HCT116 (cell line): Measurements from ENCODE around the gene ZNF628. TPM values are rescaled to one million over a fixed set of nuclear protein-coding genes. Genes with fewer than 3 reads are reported as not detected.

Experiments used
- ATAC-seq: fragments of 200-7000 bp; cut with Tn5 transposase; 2 replicates; pipeline ENCODE4 v1.9.1; 2020; ENCODE audit warnings: mild to moderate bottlenecking, moderate library complexity
- BruUV-seq: library from RNA; stranded (reverse); fragments of 400-500 nt; replicated peaks from 2 replicates; lab custom pipeline; 2021; lab: Mats Ljungman, UMichigan
- CTCF ChIA-PET: fragments of 300-600 bp; sonication (Branson Sonifier 250); formaldehyde crosslinking; loops from one replicate; lab custom pipeline; 2021; ENCODE audit warnings: antibody characterized with exemption; lab: Charles Lee
- POLR2A ChIA-PET: fragments of 300-600, 350-600 bp; sonication (Branson Sonifier 250); formaldehyde crosslinking; loops from one replicate; lab custom pipeline; 2021; ENCODE audit warnings: antibody characterized with exemption; lab: Charles Lee
- RAD21 ChIA-PET, 2 experiments: fragments of 300-600 bp; sonication (Branson Sonifier 250); formaldehyde crosslinking; loops; one replicate each; lab custom pipeline; 2023; ENCODE audit warnings: low total read pairs in 2 of 2; ENCODE audit not compliant: uncharacterized antibody in 2 of 2, unreplicated experiment in 2 of 2, low non-redundant PET in 1 of 2; lab: Charles Lee
- DNase-seq: peaks from one replicate; pipeline ENCODE4 v3.0.0-alpha.2; 2010; ENCODE audit warnings: low read depth, low spot score
- H2AFZ ChIP-seq: fragments of 200-600 bp; shearing (Covaris generic), sonication (generic); 2 replicates; pipeline ENCODE4 v1.6.1; 2017; ENCODE audit warnings: low read depth, mixed run types, mixed read lengths, antibody characterized with exemption, low read length; ENCODE audit not compliant: poor library complexity, severe bottlenecking
- H3K27ac ChIP-seq: 2 replicates; pipeline ENCODE4 v1.5.1; 2012; ENCODE audit warnings: low read depth, low read length
- H3K27me3 ChIP-seq: fragments of 200-600 bp; sonication (generic); 2 replicates; pipeline ENCODE4 v1.6.1; 2016; ENCODE audit warnings: mixed run types, low read length, mixed read lengths; ENCODE audit not compliant: insufficient read depth
- H3K36me3 ChIP-seq, 2 experiments: fragments of 200-500 bp in 1 of 2; fragments of 200-600 bp in 1 of 2; sonication (Bioruptor generic) in 1 of 2; sonication (generic) in 1 of 2; 2 replicates each; pipeline versions ENCODE4 v1.5.1 to v1.6.1; 2014 to 2016; ENCODE audit warnings: low read length in 2 of 2, inconsistent platforms in 1 of 2, mixed read lengths in 1 of 2, mixed run types in 1 of 2; ENCODE audit not compliant: insufficient read depth in 2 of 2, control insufficient read depth in 1 of 2
- H3K4me1 ChIP-seq, 2 experiments: fragments of 200-600 bp in 1 of 2; sonication (generic) in 1 of 2; 2 replicates each; pipeline versions ENCODE4 v1.5.1 to v1.6.1; 2012 to 2017; ENCODE audit warnings: low read length in 2 of 2, inconsistent platforms in 1 of 2, mild to moderate bottlenecking in 1 of 2, mixed read lengths in 1 of 2, mixed run types in 1 of 2, moderate library complexity in 1 of 2; ENCODE audit not compliant: insufficient read depth in 2 of 2, control insufficient read depth in 1 of 2
- H3K4me2 ChIP-seq: fragments of 200-600 bp; sonication (generic); 2 replicates; pipeline ENCODE4 v1.6.1; 2017; ENCODE audit warnings: mixed run types, low read length, mixed read lengths
- H3K4me3 ChIP-seq, 2 experiments: fragments of 200-600 bp in 1 of 2; sonication (generic) in 1 of 2; replicated peaks in 1 of 2; 2 replicates each; pipeline ENCODE4 v1.5.1; 2011 to 2016; ENCODE audit warnings: low read length in 2 of 2, control low read depth in 1 of 2, low read depth in 1 of 2, mild to moderate bottlenecking in 1 of 2, mixed read lengths in 1 of 2, mixed run types in 1 of 2
- H3K79me2 ChIP-seq: fragments of 200-600 bp; sonication (generic); 2 replicates; pipeline ENCODE4 v1.6.1; 2017; ENCODE audit warnings: mild to moderate bottlenecking, mixed run types, low read length, moderate library complexity, mixed read lengths; ENCODE audit not compliant: insufficient read depth
- H3K9ac ChIP-seq: fragments of 200-600 bp; sonication (generic); 2 replicates; pipeline ENCODE4 v1.6.1; 2016; ENCODE audit warnings: low read length, mixed read lengths
- H3K9me2 ChIP-seq: fragments of 200-600 bp; sonication (generic), shearing (Covaris generic); 2 replicates; pipeline ENCODE4 v1.6.1; 2017; ENCODE audit warnings: mixed run types, mild to moderate bottlenecking, moderate library complexity; ENCODE audit not compliant: insufficient read depth
- H3K9me3 ChIP-seq, 2 experiments: fragments of 200-500 bp in 1 of 2; fragments of 200-600 bp in 1 of 2; sonication (Bioruptor generic) in 1 of 2; sonication (generic) in 1 of 2; 2 replicates each; pipeline ENCODE4 v1.6.1; 2014 to 2017; ENCODE audit warnings: low read length in 2 of 2, mixed read lengths in 2 of 2, inconsistent platforms in 1 of 2, low read depth in 1 of 2, mild to moderate bottlenecking in 1 of 2, mixed run types in 1 of 2, moderate library complexity in 1 of 2; ENCODE audit not compliant: control insufficient read depth in 1 of 2, insufficient read depth in 1 of 2
- H4K20me1 ChIP-seq: fragments of 200-600 bp; sonication (generic), shearing (Covaris generic); 2 replicates; pipeline ENCODE4 v1.6.1; 2017; ENCODE audit warnings: mixed run types, mild to moderate bottlenecking, moderate library complexity; ENCODE audit not compliant: insufficient read depth
- CBX3 ChIP-seq: IDR thresholded peaks from 2 replicates; pipeline ENCODE4 v1.6.1; 2012; ENCODE audit warnings: low read depth
- CEBPB ChIP-seq: IDR thresholded peaks from 2 replicates; pipeline ENCODE4 v1.6.1; 2012; ENCODE audit warnings: low read depth
- EGR1 ChIP-seq: IDR thresholded peaks from 2 replicates; pipeline ENCODE4 v1.6.1; 2012; ENCODE audit warnings: low read depth
- ELF1 ChIP-seq: IDR thresholded peaks from 2 replicates; pipeline ENCODE4 v1.6.1; 2012; ENCODE audit warnings: low read depth, borderline replicate concordance
- EZH2 ChIP-seq: fragments of 200-600 bp; sonication (generic); IDR thresholded peaks from 2 replicates; pipeline ENCODE4 v1.6.1; 2017; ENCODE audit warnings: antibody characterized with exemption, mixed run types
- EZH2phosphoT487 ChIP-seq: fragments of 200-600 bp; IDR thresholded peaks from 2 replicates; pipeline ENCODE4 v1.6.1; 2018; ENCODE audit warnings: antibody characterized with exemption, borderline replicate concordance
- JUND ChIP-seq: IDR thresholded peaks from 2 replicates; pipeline ENCODE4 v1.6.1; 2012
- POLR2A ChIP-seq: IDR thresholded peaks from 2 replicates; pipeline ENCODE4 v1.7.0; 2011; ENCODE audit warnings: borderline replicate concordance; ENCODE audit not compliant: insufficient read depth, insufficient read length; ENCODE audit errors: extremely low read depth
- RAD21 ChIP-seq: IDR thresholded peaks from 2 replicates; pipeline ENCODE4 v1.6.1; 2012; ENCODE audit warnings: low read depth, mild to moderate bottlenecking
- SP1 ChIP-seq: IDR thresholded peaks from 2 replicates; pipeline ENCODE4 v1.6.1; 2012; ENCODE audit warnings: low read depth
- SRF ChIP-seq: IDR thresholded peaks from 2 replicates; pipeline ENCODE4 v1.6.1; 2012; ENCODE audit warnings: low read depth
- TCF7L2 ChIP-seq: IDR thresholded peaks from 2 replicates; pipeline ENCODE4 v1.7.0; 2011; ENCODE audit warnings: borderline replicate concordance, inconsistent platforms; ENCODE audit not compliant: insufficient read depth, insufficient read length; ENCODE audit errors: extremely low read depth
- YY1 ChIP-seq: IDR thresholded peaks from 2 replicates; pipeline ENCODE4 v1.6.1; 2011; ENCODE audit warnings: low read length, low read depth, moderate library complexity, mild to moderate bottlenecking; ENCODE audit not compliant: insufficient replicate concordance; ENCODE audit errors: extremely low read depth
- ZFX ChIP-seq: fragments of 450-650 bp; IDR thresholded peaks from 2 replicates; pipeline ENCODE4 v1.6.1; 2017
- ZNF274 ChIP-seq: fragments of 200-500 bp; sonication (Bioruptor generic); IDR thresholded peaks from 2 replicates; pipeline ENCODE4 v1.6.1; 2014; ENCODE audit warnings: mild to moderate bottlenecking, low read depth, low read length, inconsistent platforms
- intact Hi-C: fragments of 100-400 bp; cut with micrococcal nuclease; formaldehyde crosslinking; loops from 2 replicates; pipeline ENCODE4 v1.10.0; 2022
- total RNA-seq: library from RNA; stranded (reverse); gene quantifications from one replicate; pipeline ENCODE4 v1.2.1, GENCODE V29; 2021; ENCODE audit not compliant: unreplicated experiment
- TF ChIP-seq, protein P1 (sequence below): IDR thresholded peaks from 2 replicates; pipeline ENCODE4 v1.6.1; 2012
- TF ChIP-seq, protein P2 (sequence below): IDR thresholded peaks from 2 replicates; pipeline ENCODE4 v1.6.1; 2012; ENCODE audit warnings: low read depth
- TF ChIP-seq, protein P3 (sequence below): IDR thresholded peaks from 2 replicates; pipeline ENCODE4 v1.6.1; 2011; ENCODE audit warnings: mild to moderate bottlenecking, low read length, moderate library complexity; ENCODE audit not compliant: insufficient replicate concordance; ENCODE audit errors: extremely low read depth
- TF ChIP-seq, protein P4 (sequence below): IDR thresholded peaks from 2 replicates; pipeline ENCODE4 v1.6.1; 2012

The ZNF628 gene
- total RNA-seq, 1 experiment from 2014 or later, result 14.9 TPM

DNA sequence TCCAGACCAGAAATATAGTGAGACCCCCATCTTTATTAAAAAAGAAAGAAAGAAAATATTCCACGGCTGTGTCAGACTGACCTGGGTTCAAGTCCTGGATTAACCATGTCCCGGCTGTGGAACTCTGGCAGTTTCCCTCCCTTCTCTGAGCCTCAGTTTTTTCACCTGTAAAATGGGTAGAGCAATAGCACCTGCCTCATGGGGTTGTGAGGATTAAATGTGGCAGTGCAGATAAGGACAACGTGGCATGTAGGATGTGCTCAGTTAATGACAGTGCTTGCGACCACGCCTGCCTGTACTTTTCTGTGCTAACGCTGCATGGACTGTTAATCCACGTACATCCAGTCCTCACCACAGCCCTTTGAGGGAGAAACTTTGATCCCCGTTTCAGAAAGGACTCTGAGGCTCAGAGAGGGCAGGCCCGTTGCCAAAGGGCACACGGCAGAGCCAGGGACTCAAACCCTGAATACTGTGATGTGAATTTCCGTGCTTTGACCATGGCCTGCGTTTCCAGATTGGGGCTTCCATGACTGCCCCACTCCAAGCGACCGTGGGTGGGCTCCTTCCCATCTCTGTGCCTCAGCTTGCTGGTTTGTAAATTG, 44.4 kb downstream of the ZNF628 start:
- no peaks in the 10 kb centered on the region for H3K79me2 ChIP-seq
- ATAC-seq (no peak), DNase-seq (no peak)
- no peaks in the 10 kb centered on the region for H3K36me3 ChIP-seq
- no peaks in the 10 kb centered on the region for H3K9me3 ChIP-seq
- CTCF ChIA-PET, result no interaction called here
- no TSS peak for BruUV-seq
- H4K20me1 ChIP-seq, result no peaks in the 10 kb centered on the region
- H3K4me2 ChIP-seq, result no peak overlapping the region
- H3K4me1 ChIP-seq, result peaks cover 4 to 8% of the 10 kb centered on the region in 2 experiments; a peak in 3 of 4 replicates
- no peak overlapping the region for H2AFZ ChIP-seq
- H3K9ac ChIP-seq, result no peak overlapping the region
- RAD21 ChIA-PET, result no interaction called here
- no peak for TF ChIP-seq EGR1
- TF ChIP-seq, protein P1, sequence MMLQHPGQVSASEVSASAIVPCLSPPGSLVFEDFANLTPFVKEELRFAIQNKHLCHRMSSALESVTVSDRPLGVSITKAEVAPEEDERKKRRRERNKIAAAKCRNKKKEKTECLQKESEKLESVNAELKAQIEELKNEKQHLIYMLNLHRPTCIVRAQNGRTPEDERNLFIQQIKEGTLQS, result no peak
- no peak for TF ChIP-seq ZNF274
- TF ChIP-seq, protein P2, sequence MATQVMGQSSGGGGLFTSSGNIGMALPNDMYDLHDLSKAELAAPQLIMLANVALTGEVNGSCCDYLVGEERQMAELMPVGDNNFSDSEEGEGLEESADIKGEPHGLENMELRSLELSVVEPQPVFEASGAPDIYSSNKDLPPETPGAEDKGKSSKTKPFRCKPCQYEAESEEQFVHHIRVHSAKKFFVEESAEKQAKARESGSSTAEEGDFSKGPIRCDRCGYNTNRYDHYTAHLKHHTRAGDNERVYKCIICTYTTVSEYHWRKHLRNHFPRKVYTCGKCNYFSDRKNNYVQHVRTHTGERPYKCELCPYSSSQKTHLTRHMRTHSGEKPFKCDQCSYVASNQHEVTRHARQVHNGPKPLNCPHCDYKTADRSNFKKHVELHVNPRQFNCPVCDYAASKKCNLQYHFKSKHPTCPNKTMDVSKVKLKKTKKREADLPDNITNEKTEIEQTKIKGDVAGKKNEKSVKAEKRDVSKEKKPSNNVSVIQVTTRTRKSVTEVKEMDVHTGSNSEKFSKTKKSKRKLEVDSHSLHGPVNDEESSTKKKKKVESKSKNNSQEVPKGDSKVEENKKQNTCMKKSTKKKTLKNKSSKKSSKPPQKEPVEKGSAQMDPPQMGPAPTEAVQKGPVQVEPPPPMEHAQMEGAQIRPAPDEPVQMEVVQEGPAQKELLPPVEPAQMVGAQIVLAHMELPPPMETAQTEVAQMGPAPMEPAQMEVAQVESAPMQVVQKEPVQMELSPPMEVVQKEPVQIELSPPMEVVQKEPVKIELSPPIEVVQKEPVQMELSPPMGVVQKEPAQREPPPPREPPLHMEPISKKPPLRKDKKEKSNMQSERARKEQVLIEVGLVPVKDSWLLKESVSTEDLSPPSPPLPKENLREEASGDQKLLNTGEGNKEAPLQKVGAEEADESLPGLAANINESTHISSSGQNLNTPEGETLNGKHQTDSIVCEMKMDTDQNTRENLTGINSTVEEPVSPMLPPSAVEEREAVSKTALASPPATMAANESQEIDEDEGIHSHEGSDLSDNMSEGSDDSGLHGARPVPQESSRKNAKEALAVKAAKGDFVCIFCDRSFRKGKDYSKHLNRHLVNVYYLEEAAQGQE, result no peak
- no peak for TF ChIP-seq CBX3
- TF ChIP-seq EZH2phosphoT487, result no peak
- TF ChIP-seq POLR2A, result no peak
- TF ChIP-seq, protein P3, sequence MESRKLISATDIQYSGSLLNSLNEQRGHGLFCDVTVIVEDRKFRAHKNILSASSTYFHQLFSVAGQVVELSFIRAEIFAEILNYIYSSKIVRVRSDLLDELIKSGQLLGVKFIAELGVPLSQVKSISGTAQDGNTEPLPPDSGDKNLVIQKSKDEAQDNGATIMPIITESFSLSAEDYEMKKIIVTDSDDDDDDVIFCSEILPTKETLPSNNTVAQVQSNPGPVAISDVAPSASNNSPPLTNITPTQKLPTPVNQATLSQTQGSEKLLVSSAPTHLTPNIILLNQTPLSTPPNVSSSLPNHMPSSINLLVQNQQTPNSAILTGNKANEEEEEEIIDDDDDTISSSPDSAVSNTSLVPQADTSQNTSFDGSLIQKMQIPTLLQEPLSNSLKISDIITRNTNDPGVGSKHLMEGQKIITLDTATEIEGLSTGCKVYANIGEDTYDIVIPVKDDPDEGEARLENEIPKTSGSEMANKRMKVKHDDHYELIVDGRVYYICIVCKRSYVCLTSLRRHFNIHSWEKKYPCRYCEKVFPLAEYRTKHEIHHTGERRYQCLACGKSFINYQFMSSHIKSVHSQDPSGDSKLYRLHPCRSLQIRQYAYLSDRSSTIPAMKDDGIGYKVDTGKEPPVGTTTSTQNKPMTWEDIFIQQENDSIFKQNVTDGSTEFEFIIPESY, result no peak
- no peak for TF ChIP-seq ZFX
- no peak for TF ChIP-seq SP1
- no peak for TF ChIP-seq SRF
- no peak for TF ChIP-seq RAD21
- TF ChIP-seq YY1, result no peak
- TF ChIP-seq EZH2, result no peak
- no peak for TF ChIP-seq ELF1
- TF ChIP-seq TCF7L2, result no peak
- TF ChIP-seq JUND, result no peak
- TF ChIP-seq CEBPB, result no peak
- TF ChIP-seq, protein P4, sequence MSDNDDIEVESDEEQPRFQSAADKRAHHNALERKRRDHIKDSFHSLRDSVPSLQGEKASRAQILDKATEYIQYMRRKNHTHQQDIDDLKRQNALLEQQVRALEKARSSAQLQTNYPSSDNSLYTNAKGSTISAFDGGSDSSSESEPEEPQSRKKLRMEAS, result no peak
- H3K9me2 ChIP-seq, result no peaks in the 10 kb centered on the region
- intact Hi-C loops, result no loop called here
- H3K27ac ChIP-seq, result no peak overlapping the region
- no peak overlapping the region for H3K4me3 ChIP-seq
- POLR2A ChIA-PET, result no interaction called here
- H3K27me3 ChIP-seq, result no peaks in the 10 kb centered on the region
